HCT116 (cell line): ENCODE measurements around the gene EHMT1. TPM values are rescaled to one million over a fixed set of nuclear protein-coding genes. Genes with fewer than 3 reads are reported as not detected.

Experiments
- ATAC-seq: fragments of 200-7000 bp; cut with Tn5 transposase; 2 replicates; pipeline ENCODE4 v1.9.1; 2020; ENCODE audit warnings: mild to moderate bottlenecking, moderate library complexity
- BruUV-seq: library from RNA; stranded (reverse); fragments of 400-500 nt; replicated peaks from 2 replicates; lab custom pipeline; 2021; lab: Mats Ljungman, UMichigan
- CTCF ChIA-PET: fragments of 300-600 bp; sonication (Branson Sonifier 250); formaldehyde crosslinking; loops from one replicate; lab custom pipeline; 2021; ENCODE audit warnings: antibody characterized with exemption; lab: Charles Lee
- POLR2A ChIA-PET: fragments of 300-600, 350-600 bp; sonication (Branson Sonifier 250); formaldehyde crosslinking; loops from one replicate; lab custom pipeline; 2021; ENCODE audit warnings: antibody characterized with exemption; lab: Charles Lee
- RAD21 ChIA-PET, 2 experiments: fragments of 300-600 bp; sonication (Branson Sonifier 250); formaldehyde crosslinking; loops; one replicate each; lab custom pipeline; 2023; ENCODE audit warnings: low total read pairs in 2 of 2; ENCODE audit not compliant: uncharacterized antibody in 2 of 2, unreplicated experiment in 2 of 2, low non-redundant PET in 1 of 2; lab: Charles Lee
- DNase-seq: peaks from one replicate; pipeline ENCODE4 v3.0.0-alpha.2; 2010; ENCODE audit warnings: low read depth, low spot score
- H2AFZ ChIP-seq: fragments of 200-600 bp; shearing (Covaris generic), sonication (generic); 2 replicates; pipeline ENCODE4 v1.6.1; 2017; ENCODE audit warnings: low read depth, mixed run types, mixed read lengths, antibody characterized with exemption, low read length; ENCODE audit not compliant: poor library complexity, severe bottlenecking
- H3K27ac ChIP-seq: 2 replicates; pipeline ENCODE4 v1.5.1; 2012; ENCODE audit warnings: low read depth, low read length
- H3K27me3 ChIP-seq: fragments of 200-600 bp; sonication (generic); 2 replicates; pipeline ENCODE4 v1.6.1; 2016; ENCODE audit warnings: mixed run types, low read length, mixed read lengths; ENCODE audit not compliant: insufficient read depth
- H3K36me3 ChIP-seq, 2 experiments: fragments of 200-500 bp in 1 of 2; fragments of 200-600 bp in 1 of 2; sonication (Bioruptor generic) in 1 of 2; sonication (generic) in 1 of 2; 2 replicates each; pipeline versions ENCODE4 v1.5.1 to v1.6.1; 2014 to 2016; ENCODE audit warnings: low read length in 2 of 2, inconsistent platforms in 1 of 2, mixed read lengths in 1 of 2, mixed run types in 1 of 2; ENCODE audit not compliant: insufficient read depth in 2 of 2, control insufficient read depth in 1 of 2
- H3K4me1 ChIP-seq, 2 experiments: fragments of 200-600 bp in 1 of 2; sonication (generic) in 1 of 2; 2 replicates each; pipeline versions ENCODE4 v1.5.1 to v1.6.1; 2012 to 2017; ENCODE audit warnings: low read length in 2 of 2, inconsistent platforms in 1 of 2, mild to moderate bottlenecking in 1 of 2, mixed read lengths in 1 of 2, mixed run types in 1 of 2, moderate library complexity in 1 of 2; ENCODE audit not compliant: insufficient read depth in 2 of 2, control insufficient read depth in 1 of 2
- H3K4me2 ChIP-seq: fragments of 200-600 bp; sonication (generic); 2 replicates; pipeline ENCODE4 v1.6.1; 2017; ENCODE audit warnings: mixed run types, low read length, mixed read lengths
- H3K4me3 ChIP-seq, 2 experiments: fragments of 200-600 bp in 1 of 2; sonication (generic) in 1 of 2; replicated peaks in 1 of 2; 2 replicates each; pipeline ENCODE4 v1.5.1; 2011 to 2016; ENCODE audit warnings: low read length in 2 of 2, control low read depth in 1 of 2, low read depth in 1 of 2, mild to moderate bottlenecking in 1 of 2, mixed read lengths in 1 of 2, mixed run types in 1 of 2
- H3K79me2 ChIP-seq: fragments of 200-600 bp; sonication (generic); 2 replicates; pipeline ENCODE4 v1.6.1; 2017; ENCODE audit warnings: mild to moderate bottlenecking, mixed run types, low read length, moderate library complexity, mixed read lengths; ENCODE audit not compliant: insufficient read depth
- H3K9ac ChIP-seq: fragments of 200-600 bp; sonication (generic); 2 replicates; pipeline ENCODE4 v1.6.1; 2016; ENCODE audit warnings: low read length, mixed read lengths
- H3K9me2 ChIP-seq: fragments of 200-600 bp; sonication (generic), shearing (Covaris generic); 2 replicates; pipeline ENCODE4 v1.6.1; 2017; ENCODE audit warnings: mixed run types, mild to moderate bottlenecking, moderate library complexity; ENCODE audit not compliant: insufficient read depth
- H3K9me3 ChIP-seq, 2 experiments: fragments of 200-500 bp in 1 of 2; fragments of 200-600 bp in 1 of 2; sonication (Bioruptor generic) in 1 of 2; sonication (generic) in 1 of 2; 2 replicates each; pipeline ENCODE4 v1.6.1; 2014 to 2017; ENCODE audit warnings: low read length in 2 of 2, mixed read lengths in 2 of 2, inconsistent platforms in 1 of 2, low read depth in 1 of 2, mild to moderate bottlenecking in 1 of 2, mixed run types in 1 of 2, moderate library complexity in 1 of 2; ENCODE audit not compliant: control insufficient read depth in 1 of 2, insufficient read depth in 1 of 2
- H4K20me1 ChIP-seq: fragments of 200-600 bp; sonication (generic), shearing (Covaris generic); 2 replicates; pipeline ENCODE4 v1.6.1; 2017; ENCODE audit warnings: mixed run types, mild to moderate bottlenecking, moderate library complexity; ENCODE audit not compliant: insufficient read depth
- CEBPB ChIP-seq: IDR thresholded peaks from 2 replicates; pipeline ENCODE4 v1.6.1; 2012; ENCODE audit warnings: low read depth
- EGR1 ChIP-seq: IDR thresholded peaks from 2 replicates; pipeline ENCODE4 v1.6.1; 2012; ENCODE audit warnings: low read depth
- EZH2 ChIP-seq: fragments of 200-600 bp; sonication (generic); IDR thresholded peaks from 2 replicates; pipeline ENCODE4 v1.6.1; 2017; ENCODE audit warnings: antibody characterized with exemption, mixed run types
- POLR2A ChIP-seq: IDR thresholded peaks from 2 replicates; pipeline ENCODE4 v1.7.0; 2011; ENCODE audit warnings: borderline replicate concordance; ENCODE audit not compliant: insufficient read depth, insufficient read length; ENCODE audit errors: extremely low read depth
- RAD21 ChIP-seq: IDR thresholded peaks from 2 replicates; pipeline ENCODE4 v1.6.1; 2012; ENCODE audit warnings: low read depth, mild to moderate bottlenecking
- REST ChIP-seq: IDR thresholded peaks from 2 replicates; pipeline ENCODE4 v1.6.1; 2012; ENCODE audit warnings: low read depth
- SIN3A ChIP-seq: IDR thresholded peaks from 2 replicates; pipeline ENCODE4 v1.6.1; 2012; ENCODE audit warnings: low read depth
- SP1 ChIP-seq: IDR thresholded peaks from 2 replicates; pipeline ENCODE4 v1.6.1; 2012; ENCODE audit warnings: low read depth
- TCF7L2 ChIP-seq: IDR thresholded peaks from 2 replicates; pipeline ENCODE4 v1.7.0; 2011; ENCODE audit warnings: borderline replicate concordance, inconsistent platforms; ENCODE audit not compliant: insufficient read depth, insufficient read length; ENCODE audit errors: extremely low read depth
- YY1 ChIP-seq: IDR thresholded peaks from 2 replicates; pipeline ENCODE4 v1.6.1; 2011; ENCODE audit warnings: low read length, low read depth, moderate library complexity, mild to moderate bottlenecking; ENCODE audit not compliant: insufficient replicate concordance; ENCODE audit errors: extremely low read depth
- ZNF274 ChIP-seq: fragments of 200-500 bp; sonication (Bioruptor generic); IDR thresholded peaks from 2 replicates; pipeline ENCODE4 v1.6.1; 2014; ENCODE audit warnings: mild to moderate bottlenecking, low read depth, low read length, inconsistent platforms
- intact Hi-C: fragments of 100-400 bp; cut with micrococcal nuclease; formaldehyde crosslinking; loops from 2 replicates; pipeline ENCODE4 v1.10.0; 2022
- total RNA-seq: library from RNA; stranded (reverse); gene quantifications from one replicate; pipeline ENCODE4 v1.2.1, GENCODE V29; 2021; ENCODE audit not compliant: unreplicated experiment
- TF ChIP-seq, protein P1 (sequence below): IDR thresholded peaks from 2 replicates; pipeline ENCODE4 v1.6.1; 2012

Gene EHMT1
- total RNA-seq, 1 experiment from 2014 or later, result 86.1 TPM

GRCh38 chr9:137748741-137749140, 129.9 kb downstream of the EHMT1 start:
- H3K4me2 ChIP-seq, result no peak overlapping the region
- H3K9ac ChIP-seq, result no peak overlapping the region
- H3K27me3 ChIP-seq, result no peaks in the 10 kb centered on the region
- TF ChIP-seq EGR1, result no peak
- TF ChIP-seq SP1, result no peak
- TF ChIP-seq REST, result no peak
- no peak for TF ChIP-seq EZH2
- no peak for TF ChIP-seq POLR2A
- TF ChIP-seq, protein P1, sequence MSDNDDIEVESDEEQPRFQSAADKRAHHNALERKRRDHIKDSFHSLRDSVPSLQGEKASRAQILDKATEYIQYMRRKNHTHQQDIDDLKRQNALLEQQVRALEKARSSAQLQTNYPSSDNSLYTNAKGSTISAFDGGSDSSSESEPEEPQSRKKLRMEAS, result no peak
- peaks cover 5 to 13% of the 10 kb centered on the region in 2 experiments; a peak in 3 of 4 replicates for H3K4me1 ChIP-seq
- no TSS peak for BruUV-seq
- H3K4me3 ChIP-seq, result no peak overlapping the region
- no peaks in the 10 kb centered on the region for H3K9me2 ChIP-seq
- H2AFZ ChIP-seq, result no peak overlapping the region
- CTCF ChIA-PET, result no interaction called here
- peaks cover 22% of the 10 kb centered on the region; the same call in 1 of the 2 replicates for H3K79me2 ChIP-seq
- ATAC-seq, result no peak
- no peak overlapping the region for H3K27ac ChIP-seq
- POLR2A ChIA-PET, result no interaction called here
- H4K20me1 ChIP-seq, result 0 out of 2 replicates have a peak, but pooled peaks cover 4% of the 10 kb centered on the region
- intact Hi-C loops, result no loop called here
- RAD21 ChIA-PET, result no interaction called here
- no peak for DNase-seq
- H3K9me3 ChIP-seq, result no peaks in the 10 kb centered on the region
- H3K36me3 ChIP-seq, result peaks cover 9 to 14% of the 10 kb centered on the region in 2 experiments; a peak in 2 of 4 replicates

GRCh38 chr9:137749511-137749910, 130.7 kb downstream of the EHMT1 start:
- TF ChIP-seq CEBPB, result no peak
- TF ChIP-seq, protein P1, result no peak
- no peak for TF ChIP-seq SIN3A
- no peak for TF ChIP-seq TCF7L2
- no peak for TF ChIP-seq YY1
- TF ChIP-seq ZNF274, result no peak
- TF ChIP-seq RAD21, result no peak
- TF ChIP-seq, all 23 proteins: peak for 0
- DNase-seq, result no peak
- ChIA-PET RAD21 (no interaction called here), CTCF (no interaction called here), POLR2A (no interaction called here)
- no peaks in the 10 kb centered on the region for H3K9me2 ChIP-seq
- ATAC-seq, result no peak
- H4K20me1 ChIP-seq, result 0 out of 2 replicates have a peak, but pooled peaks cover 4% of the 10 kb centered on the region
- H2AFZ ChIP-seq, result no peak overlapping the region
- no peak overlapping the region for H3K9ac ChIP-seq
- H3K27me3 ChIP-seq, result no peaks in the 10 kb centered on the region
- no peak overlapping the region for H3K4me2 ChIP-seq
- H3K4me1 ChIP-seq, result peaks cover 5 to 13% of the 10 kb centered on the region in 2 experiments; a peak in 3 of 4 replicates
- intact Hi-C loops, result no loop called here
- BruUV-seq, result no TSS peak
- peaks cover 22% of the 10 kb centered on the region; the same call in 1 of the 2 replicates for H3K79me2 ChIP-seq
- H3K36me3 ChIP-seq, result peaks cover 5 to 7% of the 10 kb centered on the region in 2 experiments; a peak in 2 of 4 replicates
- no peak overlapping the region for H3K4me3 ChIP-seq
- no peak overlapping the region for H3K27ac ChIP-seq
- H3K9me3 ChIP-seq, result no peaks in the 10 kb centered on the region
